Limb (tissue), 2 donors: Measurements from ENCODE around the gene HGS.
"Not testable (repeated sequence)": the region's sequence is repeated elsewhere in the genome, so short reads cannot be mapped to it uniquely, and the experiment has no call there.

ENCODE experiments used
- DNase-seq, 2 donors: peaks; one replicate each; pipeline ENCODE4 v3.0.0-alpha.2; 2016; ENCODE audit errors: extremely low spot score in 2 of 2

HGS gene

GRCh38 chr17:81655378-81656117, 28.3 kb upstream of the HGS start:
- no peak for DNase-seq

GRCh38 chr17:81656118-81656743, 27.6 kb upstream of the HGS start, which contains the start of gene PDE6G:
Gene PDE6G (minus strand): TSS chr17:81656542. CDS start chr17:81653305, 3,237 bp downstream.
- DNase-seq, result no peak

- peak in 1 of 2 donors; percentile 2 for DNase-seq
Observed at GRCh38 chr17:81656835-81657234, 27.0 kb upstream of the HGS start.

- no peak for DNase-seq
Observed at GRCh38 chr17:81659038-81659437, 24.8 kb upstream of the HGS start.

GRCh38 chr17:81660441-81660840, 23.4 kb upstream of the HGS start:
- no peak for DNase-seq

GRCh38 chr17:81662002-81662401, 21.8 kb upstream of the HGS start:
- DNase-seq, result no peak

- no peak for DNase-seq
Observed at GRCh38 chr17:81664051-81664470, 19.8 kb upstream of the HGS start.

- DNase-seq, result no peak
Observed at GRCh38 chr17:81665205-81666091, 18.4 kb upstream of the HGS start.

GRCh38 chr17:81666092-81666341, 17.8 kb upstream of the HGS start:
- no peak for DNase-seq

- peak; percentile 95 to 97 for DNase-seq
Observed at GRCh38 chr17:81666342-81667191, 17.2 kb upstream of the HGS start, which contains the start of the genes CCDC137 and OXLD1. Gene CCDC137 (plus strand): TSS chr17:81666737. CDS start chr17:81666767, 30 bp downstream. Gene OXLD1 (minus strand): TSS chr17:81666605. CDS start chr17:81666577, 28 bp downstream.

- DNase-seq, result no peak
Observed at GRCh38 chr17:81667754-81668153, 16.1 kb upstream of the HGS start.

- no peak for DNase-seq
Observed at GRCh38 chr17:81672504-81672903, 11.3 kb upstream of the HGS start.

- DNase-seq, result no peak
Observed at GRCh38 chr17:81672954-81673353, 10.9 kb upstream of the HGS start.

GRCh38 chr17:81673561-81674258, 10.1 kb upstream of the HGS start:
- DNase-seq, result no peak

- DNase-seq, result not testable (repeated sequence)
Observed at GRCh38 chr17:81675515-81676221, 8.1 kb upstream of the HGS start.

GRCh38 chr17:81676906-81677305, 6.9 kb upstream of the HGS start:
- DNase-seq, result no peak

GRCh38 chr17:81680150-81680549, 3.7 kb upstream of the HGS start:
- DNase-seq, result no peak

- no peak for DNase-seq
Observed at GRCh38 chr17:81681672-81682071, 2.1 kb upstream of the HGS start.

GRCh38 chr17:81682565-81683207, 1.1 kb upstream of the HGS start:
- no peak for DNase-seq
